HepG2 (cell line): ENCODE results near the gene TNIP3. TPM values are rescaled to one million over a fixed set of nuclear protein-coding genes. Genes with fewer than 3 reads are reported as not detected.

ENCODE experiments used
- ATAC-seq: fragments of 200-7000 bp; cut with Tn5 transposase; 3 replicates; pipeline ENCODE4 v1.9.1; 2020; ENCODE audit warnings: mild to moderate bottlenecking, moderate library complexity
- BruUV-seq: library from RNA; stranded (reverse); fragments of 400-500 nt; replicated peaks from 2 replicates; lab custom pipeline; 2021; lab: Mats Ljungman, UMichigan
- CTCF ChIA-PET: fragments of 300-600 bp; formaldehyde crosslinking; extraction: SDS; loops from one replicate; lab custom pipeline; 2021; ENCODE audit warnings: low total read pairs, inconsistent platforms, low intra/inter-chr PET ratio; lab: Yijun Ruan, JAX
- POLR2A ChIA-PET: fragments of 350-600 bp; sonication (Branson Sonifier 250); formaldehyde crosslinking; loops from one replicate; lab custom pipeline; 2020; ENCODE audit warnings: antibody characterized with exemption, inconsistent platforms; lab: Yijun Ruan, JAX
- DNase-seq: peaks from one replicate; pipeline ENCODE4 v3.0.0-alpha.2; 2015; ENCODE audit warnings: low spot score
- FAIRE-seq: peaks from 3 replicates; lab custom pipeline; 2011; peaks lifted over from hg19 to GRCh38; lab: Jason Lieb, UNC
- H2AFZ ChIP-seq: one replicate; pipeline ENCODE4 v1.6.1; 2011; ENCODE audit warnings: low read length, inconsistent platforms
- H3K27ac ChIP-seq: fragments of 300-600 bp; 3 replicates; pipeline ENCODE4 v1.8.0; 2011; ENCODE audit warnings: mixed run types, mild to moderate bottlenecking, mixed read lengths, low read length, inconsistent platforms; ENCODE audit not compliant: insufficient read depth; ENCODE audit errors: extremely low read length
- H3K27me3 ChIP-seq, 2 experiments: fragments of 200-600 bp in 1 of 2; 2 replicates in 1 of 2; 3 replicates in 1 of 2; pipeline versions ENCODE4 v1.6.0 to v1.8.0; 2011; ENCODE audit warnings: low read length in 2 of 2, mild to moderate bottlenecking in 2 of 2, moderate library complexity in 2 of 2, inconsistent platforms in 1 of 2; ENCODE audit not compliant: insufficient read depth in 2 of 2, control insufficient read depth in 1 of 2
- H3K36me3 ChIP-seq, 2 experiments: fragments of 200-600 bp in 1 of 2; replicated peaks in 1 of 2; 2 replicates in 1 of 2; 3 replicates in 1 of 2; pipeline versions ENCODE4 v1.5.1 to v1.8.0; 2011; ENCODE audit warnings: low read length in 2 of 2, inconsistent platforms in 1 of 2; ENCODE audit not compliant: insufficient read depth in 2 of 2, control insufficient read depth in 1 of 2
- H3K4me1 ChIP-seq: 2 replicates; pipeline ENCODE4 v1.5.1; 2012; ENCODE audit warnings: low read length, inconsistent platforms; ENCODE audit not compliant: insufficient read depth
- H3K4me2 ChIP-seq: 2 replicates; pipeline ENCODE4 v1.6.0; 2011; ENCODE audit warnings: low read depth, low read length, inconsistent platforms
- H3K4me3 ChIP-seq, 3 experiments: fragments of 200-600 bp in 1 of 3; sonication (generic), shearing (Covaris generic) in 1 of 3; replicated peaks in 1 of 3; 2 replicates each; pipeline ENCODE4 v1.5.1; 2011 to 2016; ENCODE audit warnings: low read length in 3 of 3, inconsistent platforms in 2 of 3, low read depth in 2 of 3, mild to moderate bottlenecking in 2 of 3, control low read depth in 1 of 3, mixed read lengths in 1 of 3; ENCODE audit not compliant: insufficient read depth in 1 of 3
- H3K79me2 ChIP-seq: one replicate; pipeline ENCODE4 v1.6.1; 2011; ENCODE audit warnings: low read length, inconsistent platforms; ENCODE audit not compliant: insufficient read depth
- H3K9ac ChIP-seq: 2 replicates; pipeline ENCODE4 v1.6.0; 2011; ENCODE audit warnings: mild to moderate bottlenecking, low read depth, low read length, inconsistent platforms; ENCODE audit not compliant: insufficient read depth
- H3K9me3 ChIP-seq: 2 replicates; pipeline ENCODE4 v1.5.1; 2012; ENCODE audit warnings: mild to moderate bottlenecking, low read length
- H4K20me1 ChIP-seq: 2 replicates; pipeline ENCODE4 v1.6.0; 2011; ENCODE audit warnings: inconsistent platforms, mild to moderate bottlenecking, low read length, moderate library complexity; ENCODE audit not compliant: insufficient read depth
- BCL6 ChIP-seq: IDR thresholded peaks from 2 replicates; pipeline ENCODE4 v1.6.1; 2016; ENCODE audit warnings: missing genetic modification reagents, missing compliant biosample characterization
- CHCHD3 ChIP-seq: sonication (generic); formaldehyde crosslinking; IDR thresholded peaks from 2 replicates; pipeline ENCODE4 v1.8.0; 2022; ENCODE audit warnings: mild to moderate bottlenecking, missing genetic modification reagents, moderate library complexity
- GLI4 ChIP-seq: sonication (generic); formaldehyde crosslinking; IDR thresholded peaks from 2 replicates; pipeline ENCODE4 v1.5.1; 2020; ENCODE audit warnings: missing genetic modification reagents, mild to moderate bottlenecking, moderate library complexity, borderline replicate concordance
- HNF4G ChIP-seq, 2 experiments: sonication (generic) in 1 of 2; formaldehyde crosslinking in 1 of 2; IDR thresholded peaks; 2 replicates each; pipeline versions ENCODE4 v1.4.0 to v1.6.1; 2011 to 2020; ENCODE audit warnings: borderline replicate concordance in 2 of 2, low read depth in 2 of 2, mild to moderate bottlenecking in 2 of 2, low read length in 1 of 2, missing genetic modification reagents in 1 of 2, moderate library complexity in 1 of 2
- HOXD1 ChIP-seq: sonication (generic); formaldehyde crosslinking; IDR thresholded peaks from 2 replicates; pipeline ENCODE4 v1.5.0; 2020; ENCODE audit warnings: missing genetic modification reagents
- MEIS1 ChIP-seq: sonication (generic); formaldehyde crosslinking; IDR thresholded peaks from 2 replicates; pipeline ENCODE4 v1.9.0; 2021; ENCODE audit warnings: mild to moderate bottlenecking, missing genetic modification reagents, moderate library complexity, borderline replicate concordance
- MIER3 ChIP-seq: IDR thresholded peaks from 2 replicates; pipeline ENCODE4 v1.6.1; 2016; ENCODE audit warnings: missing compliant biosample characterization, borderline replicate concordance
- NFYB ChIP-seq: sonication (generic); formaldehyde crosslinking; IDR thresholded peaks from 2 replicates; pipeline ENCODE4 v1.4.0; 2020; ENCODE audit warnings: missing genetic modification reagents
- NR2F1 ChIP-seq, 2 experiments: fragments of 450-650 bp in 1 of 2; formaldehyde crosslinking in 1 of 2; IDR thresholded peaks; 2 replicates each; pipeline versions ENCODE4 v1.5.0 to v1.6.1; 2016 to 2020; ENCODE audit warnings: mild to moderate bottlenecking in 1 of 2, missing compliant biosample characterization in 1 of 2, missing genetic modification reagents in 1 of 2, moderate library complexity in 1 of 2
- RORA ChIP-seq: sonication (generic); formaldehyde crosslinking; IDR thresholded peaks from 2 replicates; pipeline ENCODE4 v1.5.0; 2020; ENCODE audit warnings: mild to moderate bottlenecking, missing genetic modification reagents, moderate library complexity
- ZFP36L2 ChIP-seq: sonication (generic); formaldehyde crosslinking; IDR thresholded peaks from 2 replicates; pipeline ENCODE4 v1.4.0; 2020; ENCODE audit warnings: missing genetic modification reagents
- ZNF501 ChIP-seq: sonication (generic); formaldehyde crosslinking; IDR thresholded peaks from 2 replicates; pipeline ENCODE4 v1.5.1; 2020; ENCODE audit warnings: mild to moderate bottlenecking, moderate library complexity, missing genetic modification reagents
- ZNF773 ChIP-seq: sonication (generic); formaldehyde crosslinking; IDR thresholded peaks from 2 replicates; pipeline ENCODE4 v1.4.0; 2020; ENCODE audit warnings: missing genetic modification reagents, borderline replicate concordance
- WGBS: methylation state at CpG from one replicate; pipeline ENCODE4 v1.1.6; 2017; ENCODE audit warnings: low lambda C conversion rate; 5-methylcytosine and 5-hydroxymethylcytosine counted together
- in situ Hi-C: cut with HindIII; loops from 2 replicates; pipeline ENCODE4 v1.10.0; 2017; ENCODE audit warnings: low pct_unique_long_range_greater_than_20kb; ENCODE audit not compliant: extremely low pct_ligation_motif_present
- intact Hi-C: fragments of 100-400 bp; cut with micrococcal nuclease; formaldehyde crosslinking; loops from one replicate; pipeline ENCODE4 v1.10.0; 2022; ENCODE audit not compliant: unreplicated experiment
- polyA plus RNA-seq, 8 experiments: library from polyadenylated mRNA; depleted of rRNA in 3 of 8; stranded (reverse) in 7 of 8; unstranded in 1 of 8; fragments of >200 nt; fragmentation: Illumina TruSeq in 4 of 8; extraction: Trizol in 4 of 8; gene quantifications; 2 replicates each; pipeline versions ENCODE4 v1.2.1 to v1.2.3, GENCODE V29; 2011 to 2016; ENCODE audit warnings: low read depth in 4 of 8, missing spikeins in 1 of 8, mixed read lengths in 1 of 8; ENCODE audit not compliant: insufficient read depth in 1 of 8
- total RNA-seq, 5 experiments: library from RNA; depleted of rRNA; stranded (reverse); fragments of >200 nt; fragmentation: Illumina TruSeq; extraction: Trizol; gene quantifications; 2 replicates each; pipeline ENCODE4 v1.2.3, GENCODE V29; 2016; ENCODE audit warnings: low read depth in 1 of 5

TNIP3 gene
- total and polyA plus RNA-seq, 2 of the 13 experiments (the other 11 are each of a cell fraction or from before 2014, with no cell fraction given) = not detected

DNA sequence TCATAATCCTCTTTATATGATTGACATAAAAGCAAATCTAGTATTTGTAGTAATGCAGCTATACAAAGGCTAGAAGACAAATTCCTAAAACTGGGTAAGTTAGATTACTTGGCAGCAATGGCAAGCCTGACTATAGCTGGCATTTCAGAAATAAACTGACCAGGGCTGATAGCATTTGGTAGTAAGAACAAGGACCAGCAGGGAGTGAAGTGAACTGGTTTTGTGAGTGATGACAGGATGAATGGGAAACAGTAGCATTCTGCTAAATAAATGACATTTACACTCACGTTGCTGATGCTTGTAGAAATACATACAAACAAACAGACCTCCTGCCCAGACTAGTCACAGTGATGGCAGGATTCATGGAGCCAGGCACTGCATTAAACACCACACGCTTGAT, 31.5 kb upstream of the TNIP3 start:
- Histone ChIP-seq H3K79me2 (no peaks in the 10 kb centered on the region), H3K27ac (no peak overlapping the region), H4K20me1 (no peaks in the 10 kb centered on the region), H2AFZ (no peak overlapping the region), H3K4me2 (no peak overlapping the region), H3K36me3 (no peaks in the 10 kb centered on the region), H3K4me1 (no peaks in the 10 kb centered on the region), H3K9me3 (no peaks in the 10 kb centered on the region), H3K9ac (no peak overlapping the region), H3K4me3 (no peak overlapping the region), H3K27me3 (no peaks in the 10 kb centered on the region; a peak in 1 of 5 replicates)
- no TSS peak for BruUV-seq
- WGBS = 10% methylated on average over 2 of the region's 2 CpGs
- DNase-seq (no peak), ATAC-seq (no peak), FAIRE-seq (no peak)
- POLR2A ChIA-PET = no interaction called here
- in situ Hi-C loops (no loop called here), intact Hi-C loops (loop anchor here (10.0 kb wide), 1 partner anchor 539 kb away; no protein-coding TSS in a partner anchor)
- TF ChIP-seq NFYB (no peak), HNF4G (IDR thresholded peaks at IDR 0.05; ENCODE audit: borderline replicate concordance, low read depth, low read length) (no peak), HNF4G (CRISPR knock-in tag; IDR thresholded peaks at IDR 0.05; ENCODE audit: borderline replicate concordance, low read depth) (no peak), ZNF501 (CRISPR knock-in tag) (no peak), MIER3 (CRISPR knock-in tag) (no peak), ZFP36L2 (CRISPR knock-in tag) (no peak), RORA (CRISPR knock-in tag) (no peak), MEIS1 (CRISPR knock-in tag) (no peak), GLI4 (CRISPR knock-in tag) (no peak), HOXD1 (no peak), NR2F1 (CRISPR knock-in tag; IDR thresholded peaks at IDR 0.05) (no peak), BCL6 (CRISPR knock-in tag) (no peak), CHCHD3 (CRISPR knock-in tag) (no peak), ZNF773 (CRISPR knock-in tag) (no peak)
- CTCF ChIA-PET = interaction anchor here (4.2 kb wide), 1 partner anchor 57 kb away, joined by 24 read pairs; no protein-coding TSS in a partner anchor
